ENCODE results near the gene TGFB1.
A peak's percentile ranks its signal among the peaks of the same experiment; 100 is the strongest.

Gene TGFB1

DNA sequence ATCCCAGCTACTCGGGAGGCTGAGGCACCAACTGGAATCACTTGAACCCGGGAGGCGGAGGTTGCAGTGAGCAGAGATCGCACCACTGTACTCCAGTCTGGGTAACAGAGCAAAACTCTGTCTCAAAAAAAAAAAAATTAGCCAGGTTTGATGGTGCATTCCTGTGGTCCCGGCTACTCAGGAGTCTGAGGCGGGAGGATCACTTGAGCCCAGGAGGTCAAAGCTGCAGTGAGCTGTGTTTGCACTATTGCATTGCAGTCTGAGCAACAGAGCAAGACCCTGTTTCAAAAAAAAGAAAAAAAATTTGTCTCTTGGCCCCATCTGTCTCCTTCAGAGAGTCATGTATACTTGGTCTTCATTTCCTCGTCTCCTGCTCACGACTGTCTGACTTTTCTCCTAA lies 42.1 kb downstream of the TGFB1 start:
- ChIA-PET POLR2A (ENCODE audit: low non-redundant PET) (no interaction called here), CTCF (no interaction called here)
- peak overlapping the region; percentile 97 for H3K27ac ChIP-seq
- no peak for DNase-seq (ENCODE audit: low spot score)
- no peak for TF ChIP-seq CTCF (conservative IDR thresholded peaks at IDR 0.05; ENCODE audit: low read depth)

GRCh38 chr19:41311072-41311471 lies 42.6 kb downstream of the TGFB1 start:
- no peak for TF ChIP-seq CTCF (conservative IDR thresholded peaks at IDR 0.05; ENCODE audit: low read depth)
- POLR2A ChIA-PET (ENCODE audit: low non-redundant PET), result interaction anchor here (0.5 kb wide), 1 partner anchor 20 kb away, joined by 3 read pairs; no protein-coding TSS in a partner anchor
- CTCF ChIA-PET, result no interaction called here
- no peak for DNase-seq (ENCODE audit: low spot score)
- peak overlapping the region; percentile 97 for H3K27ac ChIP-seq

- no peak for TF ChIP-seq CTCF (conservative IDR thresholded peaks at IDR 0.05; ENCODE audit: low read depth)
- H3K27ac ChIP-seq, result peak within 1 kb of the TSS; percentile 97
- ChIA-PET CTCF (interaction anchor here (1.4 to 2.6 kb wide), 2 partner anchors 42 to 45 kb away, joined by 5 to 10 read pairs; no protein-coding TSS in a partner anchor), POLR2A (ENCODE audit: low non-redundant PET) (interaction anchor here (0.5 kb wide), 1 partner anchor 21 kb away, joined by 3 read pairs; no protein-coding TSS in a partner anchor)
- DNase-seq (ENCODE audit: low spot score), result peak; percentile 95
Measured at GRCh38 chr19:41310033-41310831, 43.5 kb downstream of the TGFB1 start, which contains the start of gene CCDC97. CCDC97 (plus strand) TSS chr19:41310172; CDS start chr19:41310311, 139 bp downstream.

DNA sequence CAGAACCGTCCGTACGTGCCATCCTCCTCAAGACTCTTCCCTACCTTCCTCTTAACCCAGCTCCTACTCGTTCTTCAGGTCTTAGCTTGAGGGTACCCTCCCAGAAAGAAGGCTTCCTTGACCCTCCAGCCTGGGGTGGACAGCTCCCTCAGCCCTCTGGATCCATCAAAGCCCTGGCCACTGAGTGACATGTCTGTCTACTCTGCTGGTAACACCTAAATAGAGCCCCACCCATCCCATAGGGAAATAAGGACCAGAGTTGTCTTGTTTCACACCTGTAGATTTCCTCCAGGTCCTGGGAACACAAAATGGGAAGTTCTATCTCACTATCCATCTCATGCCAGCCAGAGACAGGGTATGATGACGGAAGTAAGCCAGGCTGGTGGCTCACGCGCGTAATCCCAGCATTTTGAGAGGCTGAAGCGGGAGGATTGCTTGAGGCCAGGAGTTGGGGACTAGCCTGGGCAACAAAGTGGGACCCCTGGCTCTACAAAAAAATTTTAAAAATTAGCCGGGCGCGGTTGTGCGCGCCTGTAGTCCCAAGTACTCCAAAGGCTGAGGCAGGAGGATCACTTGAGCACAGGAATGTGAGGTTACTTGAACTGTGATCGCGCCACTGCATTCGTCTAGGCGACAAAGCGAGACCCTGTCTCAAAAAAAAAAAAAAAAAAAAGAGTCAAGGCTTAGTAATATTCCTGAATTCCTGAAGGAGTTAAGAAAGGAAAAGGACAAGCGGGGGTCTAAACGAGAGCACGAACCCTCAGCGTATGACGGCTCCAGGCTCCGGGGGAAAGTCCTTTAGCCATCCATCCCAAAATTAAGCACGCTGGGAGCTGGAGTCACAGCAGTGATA lies 44.3 kb downstream of the TGFB1 start:
- peak overlapping the region; percentile 97 for H3K27ac ChIP-seq
- TF ChIP-seq CTCF (conservative IDR thresholded peaks at IDR 0.05; ENCODE audit: low read depth), result no peak
- ChIA-PET CTCF (interaction anchor here (0.5 to 2.6 kb wide), 13 partner anchors 8 to 1126 kb away, joined by 3 to 10 read pairs (median 4); partner anchors contain the start of gene B9D2), POLR2A (ENCODE audit: low non-redundant PET) (no interaction called here)
- DNase-seq (ENCODE audit: low spot score), result no peak

- DNase-seq (ENCODE audit: low spot score), result peak; percentile 79
- ChIA-PET POLR2A (ENCODE audit: low non-redundant PET) (no interaction called here), CTCF (interaction anchor here (0.5 to 2.6 kb wide), 17 partner anchors 9 to 1127 kb away, joined by 3 to 10 read pairs (median 4); partner anchors contain the start of gene B9D2)
- peak; percentile 92 for TF ChIP-seq CTCF (conservative IDR thresholded peaks at IDR 0.05; ENCODE audit: low read depth)
- H3K27ac ChIP-seq, result peak overlapping the region; percentile 97
Measured at GRCh38 chr19:41308450-41309179, 45.1 kb downstream of the TGFB1 start.
